ENCODE data around the gene GBF1. TPM values are rescaled to one million over a fixed set of nuclear protein-coding genes. Genes with fewer than 3 reads are reported as not detected.

Gene GBF1
- total and polyA plus RNA-seq, 2 donors (not counting 1 experiment from before 2014, with no cell fraction given), result 20.8 to 39.3 TPM

- Histone ChIP-seq H3K36me3 (replicated peaks in 1 of 2; ENCODE audit: control extremely low read depth in 1 of 2, control insufficient read depth in 1 of 2, extremely low read depth in 1 of 2, insufficient read depth in 2 of 2, low read length in 1 of 2) (no peaks in the 10 kb centered on the region), H4K20me1 (ENCODE audit: control insufficient read depth, insufficient read depth, low read length, poor library complexity, severe bottlenecking) (peaks cover 2% of the 10 kb centered on the region), H3K4me2 (replicated peaks; ENCODE audit: low read depth, low read length, poor library complexity, severe bottlenecking) (peak overlapping the region; percentile 84), H3K27ac (ENCODE audit: low read length in 2 of 2) (no peak overlapping the region), H3K4me3 (ENCODE audit: control extremely low read depth in 1 of 5, extremely low read depth in 1 of 5, insufficient read depth in 1 of 5, low read depth in 2 of 5, low read length in 4 of 5) (peak overlapping the region in 3 of 5 experiments; percentile 18 to 22 (median 19)), H3K9me3 (ENCODE audit: control extremely low read depth in 1 of 3, control insufficient read depth in 2 of 3, insufficient read depth in 1 of 3, low read length in 2 of 3) (peaks cover 0 to 20% (median 0%) of the 10 kb centered on the region in 3 donors), H3K9ac (ENCODE audit: low read length) (peak overlapping the region; percentile 47), H2AFZ (ENCODE audit: insufficient read depth, low read depth, low read length, poor library complexity, severe bottlenecking) (peak overlapping the region; percentile 22), H3K27me3 (replicated peaks in 1 of 4; ENCODE audit: control extremely low read depth in 1 of 4, control insufficient read depth in 3 of 4, insufficient read depth in 4 of 4, low read length in 3 of 4) (peaks cover 0 to 69% (median 38%) of the 10 kb centered on the region in 4 experiments), H3K79me2 (ENCODE audit: control insufficient read depth, insufficient read depth, low read length) (no peaks in the 10 kb centered on the region), H3K4me1 (ENCODE audit: control insufficient read depth in 2 of 2, insufficient read depth in 2 of 2, low read length in 2 of 2) (peaks cover 26 to 33% of the 10 kb centered on the region in 2 donors)
- intact Hi-C loops (cut with micrococcal nuclease), result loop anchor here (1.0 kb wide), 1 partner anchor 11 kb away; no protein-coding TSS in a partner anchor
- WGBS (ENCODE audit: insufficient coverage), result 38% methylated on average over 19 of the region's 24 CpGs
- H3K27ac Mint-ChIP-seq, result no peak overlapping the region
- H3K4me1 Mint-ChIP-seq, result peaks cover 31% of the 10 kb centered on the region
- no peak for ATAC-seq (ENCODE audit: low read depth)
- peak; percentile 67 for TF ChIP-seq EZH2 (IDR thresholded peaks at IDR 0.05; ENCODE audit: borderline replicate concordance, insufficient read depth, low read depth, low read length, poor library complexity, severe bottlenecking)
- no peak for TF ChIP-seq CTCF (IDR thresholded peaks at IDR 0.05)
- DNase-seq, result peak; percentile 41
- peaks cover 52% of the 10 kb centered on the region for H3K27me3 Mint-ChIP-seq
- POLR2A ChIA-PET, result interaction anchor here (1.2 to 3.3 kb wide), 3 partner anchors 8 to 15 kb away, joined by 3 to 14 read pairs (median 5); partner anchors contain the start of genes FBXL15 and NFKB2
- CTCF ChIA-PET, result interaction anchor here (0.9 to 5.0 kb wide), 4 partner anchors 9 to 69 kb away, joined by 3 to 35 read pairs (median 12); partner anchors contain the start of gene FBXL15
- H3K9me3 Mint-ChIP-seq (ENCODE audit: insufficient read depth), result no peaks in the 10 kb centered on the region
- H3K4me3 Mint-ChIP-seq, result peak overlapping the region; percentile 83
These were observed 164.5 kb downstream of the GBF1 start for GRCh38 chr10:102409604-102410428.
